ENCODE results near the gene ACADVL.

The ACADVL gene

GRCh38 chr17:7221278-7222092 lies 1.7 kb downstream of the ACADVL start:
- no peaks in the 10 kb centered on the region for H3K9me3 ChIP-seq (ENCODE audit: control insufficient read depth, low read depth, low read length)
- H3K4me1 ChIP-seq (ENCODE audit: control insufficient read depth, low read depth, low read length): peaks cover 27% of the 10 kb centered on the region
- H3K9ac ChIP-seq (ENCODE audit: low read length): no peak overlapping the region
- H3K27me3 ChIP-seq (ENCODE audit: control insufficient read depth, insufficient read depth, low read length): no peaks in the 10 kb centered on the region
- H3K4me3 ChIP-seq (ENCODE audit: low read length): peak overlapping the region; percentile 92
- no peak overlapping the region for H3K27ac ChIP-seq (ENCODE audit: low read length)
- H3K36me3 ChIP-seq (ENCODE audit: control insufficient read depth, low read depth, low read length): peaks cover 41% of the 10 kb centered on the region

- no peak overlapping the region for H3K9ac ChIP-seq (ENCODE audit: low read length)
- H3K9me3 ChIP-seq (ENCODE audit: control insufficient read depth, low read depth, low read length): no peaks in the 10 kb centered on the region
- no peak overlapping the region for H3K4me3 ChIP-seq (ENCODE audit: low read length)
- peaks cover 49% of the 10 kb centered on the region for H3K36me3 ChIP-seq (ENCODE audit: control insufficient read depth, low read depth, low read length)
- H3K27me3 ChIP-seq (ENCODE audit: control insufficient read depth, insufficient read depth, low read length): no peaks in the 10 kb centered on the region
- H3K27ac ChIP-seq (ENCODE audit: low read length): no peak overlapping the region
- peaks cover 22% of the 10 kb centered on the region for H3K4me1 ChIP-seq (ENCODE audit: control insufficient read depth, low read depth, low read length)
These were observed 2.6 kb downstream of the ACADVL start for GRCh38 chr17:7222093-7222971.

- H3K4me1 ChIP-seq (ENCODE audit: control insufficient read depth, low read depth, low read length): peaks cover 18% of the 10 kb centered on the region
- no peak overlapping the region for H3K27ac ChIP-seq (ENCODE audit: low read length)
- H3K27me3 ChIP-seq (ENCODE audit: control insufficient read depth, insufficient read depth, low read length): no peaks in the 10 kb centered on the region
- H3K4me3 ChIP-seq (ENCODE audit: low read length): no peak overlapping the region
- H3K36me3 ChIP-seq (ENCODE audit: control insufficient read depth, low read depth, low read length): peaks cover 51% of the 10 kb centered on the region
- H3K9ac ChIP-seq (ENCODE audit: low read length): no peak overlapping the region
- no peaks in the 10 kb centered on the region for H3K9me3 ChIP-seq (ENCODE audit: control insufficient read depth, low read depth, low read length)
These were observed 3.2 kb downstream of the ACADVL start for GRCh38 chr17:7222972-7223292.

- Histone ChIP-seq H3K4me1 (ENCODE audit: control insufficient read depth, low read depth, low read length) (peaks cover 16% of the 10 kb centered on the region), H3K27ac (ENCODE audit: low read length) (no peak overlapping the region), H3K9ac (ENCODE audit: low read length) (no peak overlapping the region), H3K9me3 (ENCODE audit: control insufficient read depth, low read depth, low read length) (no peaks in the 10 kb centered on the region), H3K4me3 (ENCODE audit: low read length) (no peak overlapping the region), H3K27me3 (ENCODE audit: control insufficient read depth, insufficient read depth, low read length) (no peaks in the 10 kb centered on the region), H3K36me3 (ENCODE audit: control insufficient read depth, low read depth, low read length) (peaks cover 55% of the 10 kb centered on the region)
These were observed 3.6 kb downstream of the ACADVL start for GRCh38 chr17:7223375-7223774.

- H3K9me3 ChIP-seq (ENCODE audit: control insufficient read depth, low read depth, low read length): no peaks in the 10 kb centered on the region
- no peak overlapping the region for H3K4me3 ChIP-seq (ENCODE audit: low read length)
- H3K4me1 ChIP-seq (ENCODE audit: control insufficient read depth, low read depth, low read length): peaks cover 9% of the 10 kb centered on the region
- H3K27me3 ChIP-seq (ENCODE audit: control insufficient read depth, insufficient read depth, low read length): no peaks in the 10 kb centered on the region
- H3K36me3 ChIP-seq (ENCODE audit: control insufficient read depth, low read depth, low read length): peaks cover 62% of the 10 kb centered on the region
- no peak overlapping the region for H3K27ac ChIP-seq (ENCODE audit: low read length)
- H3K9ac ChIP-seq (ENCODE audit: low read length): no peak overlapping the region
These were observed 4.4 kb downstream of the ACADVL start for GRCh38 chr17:7224110-7224509.

GRCh38 chr17:7224661-7225111 lies 4.9 kb downstream of the ACADVL start:
- H3K4me1 ChIP-seq (ENCODE audit: control insufficient read depth, low read depth, low read length): peaks cover 5% of the 10 kb centered on the region
- H3K27me3 ChIP-seq (ENCODE audit: control insufficient read depth, insufficient read depth, low read length): no peaks in the 10 kb centered on the region
- peaks cover 68% of the 10 kb centered on the region for H3K36me3 ChIP-seq (ENCODE audit: control insufficient read depth, low read depth, low read length)
- H3K9me3 ChIP-seq (ENCODE audit: control insufficient read depth, low read depth, low read length): no peaks in the 10 kb centered on the region
- H3K27ac ChIP-seq (ENCODE audit: low read length): no peak overlapping the region
- no peak overlapping the region for H3K9ac ChIP-seq (ENCODE audit: low read length)
- no peak overlapping the region for H3K4me3 ChIP-seq (ENCODE audit: low read length)

GRCh38 chr17:7225711-7226331 lies 6.1 kb downstream of the ACADVL start:
- Histone ChIP-seq H3K4me1 (ENCODE audit: control insufficient read depth, low read depth, low read length) (no peaks in the 10 kb centered on the region), H3K27ac (ENCODE audit: low read length) (no peak overlapping the region), H3K27me3 (ENCODE audit: control insufficient read depth, insufficient read depth, low read length) (no peaks in the 10 kb centered on the region), H3K4me3 (ENCODE audit: low read length) (no peak overlapping the region), H3K9me3 (ENCODE audit: control insufficient read depth, low read depth, low read length) (no peaks in the 10 kb centered on the region), H3K9ac (ENCODE audit: low read length) (no peak overlapping the region), H3K36me3 (ENCODE audit: control insufficient read depth, low read depth, low read length) (peaks cover 74% of the 10 kb centered on the region)

- no peaks in the 10 kb centered on the region for H3K27me3 ChIP-seq (ENCODE audit: control insufficient read depth, insufficient read depth, low read length)
- no peaks in the 10 kb centered on the region for H3K4me1 ChIP-seq (ENCODE audit: control insufficient read depth, low read depth, low read length)
- no peak overlapping the region for H3K27ac ChIP-seq (ENCODE audit: low read length)
- H3K4me3 ChIP-seq (ENCODE audit: low read length): no peak overlapping the region
- H3K36me3 ChIP-seq (ENCODE audit: control insufficient read depth, low read depth, low read length): peaks cover 74% of the 10 kb centered on the region
- no peak overlapping the region for H3K9ac ChIP-seq (ENCODE audit: low read length)
- H3K9me3 ChIP-seq (ENCODE audit: control insufficient read depth, low read depth, low read length): no peaks in the 10 kb centered on the region
These were observed 7.3 kb downstream of the ACADVL start for GRCh38 chr17:7226721-7227710.

GRCh38 chr17:7228920-7229319 lies 9.2 kb downstream of the ACADVL start:
- no peak overlapping the region for H3K27ac ChIP-seq (ENCODE audit: low read length)
- H3K9me3 ChIP-seq (ENCODE audit: control insufficient read depth, low read depth, low read length): no peaks in the 10 kb centered on the region
- no peak overlapping the region for H3K9ac ChIP-seq (ENCODE audit: low read length)
- no peaks in the 10 kb centered on the region for H3K27me3 ChIP-seq (ENCODE audit: control insufficient read depth, insufficient read depth, low read length)
- peaks cover 55% of the 10 kb centered on the region for H3K36me3 ChIP-seq (ENCODE audit: control insufficient read depth, low read depth, low read length)
- H3K4me1 ChIP-seq (ENCODE audit: control insufficient read depth, low read depth, low read length): no peaks in the 10 kb centered on the region
- no peak overlapping the region for H3K4me3 ChIP-seq (ENCODE audit: low read length)

- Histone ChIP-seq H3K9ac (ENCODE audit: low read length) (no peak overlapping the region), H3K27me3 (ENCODE audit: control insufficient read depth, insufficient read depth, low read length) (no peaks in the 10 kb centered on the region), H3K4me3 (ENCODE audit: low read length) (no peak overlapping the region), H3K9me3 (ENCODE audit: control insufficient read depth, low read depth, low read length) (no peaks in the 10 kb centered on the region), H3K4me1 (ENCODE audit: control insufficient read depth, low read depth, low read length) (peaks cover under 1% of the 10 kb centered on the region), H3K27ac (ENCODE audit: low read length) (no peak overlapping the region), H3K36me3 (ENCODE audit: control insufficient read depth, low read depth, low read length) (peaks cover 50% of the 10 kb centered on the region)
These were observed 9.8 kb downstream of the ACADVL start for GRCh38 chr17:7229504-7229903.

All from iPS-18a (cell line).